ENCODE data around the gene ACSBG1. TPM values are rescaled to one million over a fixed set of nuclear protein-coding genes. Genes with fewer than 3 reads are reported as not detected.

The ACSBG1 gene
- total and polyA plus RNA-seq, 2 of the 8 experiments (the other 6 are each of a cell fraction or from before 2014, with no cell fraction given) = 5.4 to 7.1 TPM

DNA sequence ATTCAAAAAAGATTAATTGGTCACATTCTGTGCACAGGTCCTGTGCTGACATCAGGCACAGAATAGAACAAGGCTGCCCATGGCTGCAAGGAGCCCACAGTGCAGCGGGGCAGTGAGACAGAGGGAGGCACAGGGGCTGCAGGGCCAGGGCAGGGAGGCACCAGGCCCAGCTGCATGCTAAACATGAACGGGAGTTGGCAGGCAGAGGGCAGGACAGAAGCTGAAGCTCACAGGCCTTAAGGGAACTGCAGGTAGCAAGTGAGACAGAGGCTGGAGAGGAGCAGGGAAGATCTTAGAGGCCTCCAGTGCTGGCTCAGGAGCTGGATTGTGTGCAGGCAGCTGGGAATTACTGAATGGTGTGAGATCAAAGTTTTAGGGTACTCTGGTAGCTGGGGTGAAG lies 59.0 kb downstream of the ACSBG1 start:
- Histone ChIP-seq H2BK12ac (ENCODE audit: low read depth, low read length) (no peak overlapping the region), H3K36me3 (ENCODE audit: control insufficient read depth in 2 of 4, insufficient read depth in 4 of 4, low read length in 3 of 4) (peaks cover 0 to 6% (median 0%) of the 10 kb centered on the region in 4 experiments; a peak in 2 of 8 replicates)

More for the DNA sequence above, 59.0 kb downstream of the ACSBG1 start:
- Histone ChIP-seq H3K27ac (ENCODE audit: low read depth, low read length) (no peak overlapping the region), H3K27me3 (replicated peaks in 1 of 4; ENCODE audit: control insufficient read depth in 3 of 4, extremely low read depth in 1 of 4, insufficient read depth in 3 of 4, low read length in 3 of 4) (no peaks in the 10 kb centered on the region), H4K5ac (ENCODE audit: insufficient read length, low read depth, low read length) (no peak overlapping the region), H3K79me2 (ENCODE audit: control insufficient read depth in 1 of 2, insufficient read depth in 2 of 2, low read length in 2 of 2) (no peaks in the 10 kb centered on the region), H4K20me1 (replicated peaks in 1 of 2; ENCODE audit: control insufficient read depth in 1 of 2, insufficient read depth in 2 of 2, low read length in 2 of 2) (peaks cover 3 to 4% of the 10 kb centered on the region in 2 experiments), H3K4me3 (ENCODE audit: extremely low read depth in 1 of 4, insufficient read depth in 2 of 4, low read depth in 3 of 4, low read length in 4 of 4) (no peak overlapping the region), H3K4ac (replicated peaks; ENCODE audit: insufficient read length, low read depth, low read length) (no peak overlapping the region), H3K18ac (ENCODE audit: extremely low read depth, low read length) (no peak overlapping the region), H3K56ac (replicated peaks; ENCODE audit: insufficient read length, low read depth, low read length) (no peak overlapping the region), H2AFZ (ENCODE audit: low read length) (no peak overlapping the region), H3K14ac (ENCODE audit: insufficient read length) (no peak overlapping the region), H3K23ac (ENCODE audit: insufficient read length) (no peak overlapping the region), H2AK5ac (ENCODE audit: low read depth, low read length) (no peak overlapping the region), H3K9ac (replicated peaks in 1 of 4; ENCODE audit: extremely low read depth in 1 of 4, low read depth in 3 of 4, low read length in 3 of 4) (no peak overlapping the region), H4K8ac (ENCODE audit: extremely low read depth, insufficient read depth, low read length) (no peak overlapping the region), H4K91ac (replicated peaks; ENCODE audit: insufficient read length, low read length) (no peak overlapping the region), H3K4me2 (ENCODE audit: insufficient read depth in 1 of 2, low read depth in 2 of 2, low read length in 2 of 2) (no peak overlapping the region), H3K23me2 (ENCODE audit: low read depth, low read length) (no peaks in the 10 kb centered on the region), H3K9me3 (ENCODE audit: insufficient read depth in 2 of 2, low read depth in 1 of 2, low read length in 1 of 2) (no peaks in the 10 kb centered on the region), H2BK5ac (ENCODE audit: low read depth, low read length) (no peak overlapping the region), H3K79me1 (ENCODE audit: low read depth, low read length) (no peaks in the 10 kb centered on the region), H2BK20ac (ENCODE audit: low read length) (no peak overlapping the region), H2BK120ac (replicated peaks; ENCODE audit: low read depth, low read length) (no peak overlapping the region), H3K4me1 (replicated peaks in 1 of 4; ENCODE audit: control insufficient read depth in 3 of 4, insufficient read depth in 4 of 4, low read length in 3 of 4) (no peaks in the 10 kb centered on the region), H2BK15ac (ENCODE audit: low read length) (no peak overlapping the region)
- TF ChIP-seq, protein P1, sequence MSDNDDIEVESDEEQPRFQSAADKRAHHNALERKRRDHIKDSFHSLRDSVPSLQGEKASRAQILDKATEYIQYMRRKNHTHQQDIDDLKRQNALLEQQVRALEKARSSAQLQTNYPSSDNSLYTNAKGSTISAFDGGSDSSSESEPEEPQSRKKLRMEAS (IDR thresholded peaks at IDR 0.05) = no peak
- TF ChIP-seq SIRT6 (IDR thresholded peaks at IDR 0.05; ENCODE audit: low read length) (no peak), SIX5 (IDR thresholded peaks at IDR 0.05; ENCODE audit: low read depth, low read length) (no peak), GABPA (IDR thresholded peaks at IDR 0.05; ENCODE audit: borderline replicate concordance, insufficient read depth, low read length) (no peak), CHD1 (IDR thresholded peaks at IDR 0.05; ENCODE audit: low read depth, low read length) (no peak), NRF1 (IDR thresholded peaks at IDR 0.05; ENCODE audit: low read depth, low read length) (no peak), KDM4A (IDR thresholded peaks at IDR 0.05; ENCODE audit: low read depth, low read length, severe bottlenecking) (no peak), SP2 (IDR thresholded peaks at IDR 0.05; ENCODE audit: low read length) (no peak), SAP30 (IDR thresholded peaks at IDR 0.05; ENCODE audit: insufficient read depth, insufficient replicate concordance, low read length) (no peak), EGR1 (IDR thresholded peaks at IDR 0.05; ENCODE audit: borderline replicate concordance, low read depth, low read length) (no peak), SIN3A (conservative IDR thresholded peaks at IDR 0.05 in 1 of 2, IDR thresholded peaks at IDR 0.05 in 1 of 2; ENCODE audit: low read depth in 1 of 2, low read length in 2 of 2) (no peak), JUND (IDR thresholded peaks at IDR 0.05; ENCODE audit: low read length) (no peak)
- ChIA-PET CTCF (ENCODE audit: partially characterized antibody) (interaction anchor here (0.6 to 19.5 kb wide), 14 partner anchors 9 to 207 kb away, joined by 3 to 285 read pairs (median 3); partner anchors contain the start of genes ACSBG1 and IDH3A), POLR2A (ENCODE audit: partially characterized antibody) (interaction anchor here (0.8 kb wide), 1 partner anchor 10 kb away, joined by 3 read pairs; no protein-coding TSS in a partner anchor)
- WGBS, 2 experiments (ENCODE audit: extremely low coverage in 1 of 2, insufficient coverage in 1 of 2, insufficient read length in 1 of 2, insufficient replicate concordance in 2 of 2, low coverage in 1 of 2, low lambda C conversion rate in 2 of 2, missing lambda C conversion rate in 1 of 2) = 48% methylated on average over 2 of the region's 2 CpGs; no CpG with 5 or more reads in 1 of the 2 experiments
- no peak for DNase-seq (ENCODE audit: low read depth in 1 of 2, low spot score in 2 of 2)
- no peak for FAIRE-seq

Measured in H1 (cell line).